MM.1S (cell line): Measurements from ENCODE around the gene RNF220.

ENCODE experiments used
- CTCF ChIP-seq: fragments of 300-600 bp; sonication (generic); IDR thresholded peaks from 2 replicates; pipeline ENCODE4 v1.5.1; 2016; ENCODE audit warnings: antibody characterized with exemption, low read length, mixed read lengths
- EZH2phosphoT487 ChIP-seq: fragments of 300-600 bp; sonication (generic); IDR thresholded peaks from 2 replicates; pipeline ENCODE4 v1.6.1; 2018; ENCODE audit warnings: antibody characterized with exemption, low read length

GRCh38 chr1:44654621-44655187, 249.6 kb downstream of the RNF220 start:
- TF ChIP-seq CTCF: no peak
- no peak for TF ChIP-seq EZH2phosphoT487
